Activated T-cell treated with anti-CD3 and anti-CD28 coated beads, Interleukin-2, amount 50 U/mL, for 4 hours (primary cell): ENCODE measurements around the gene PF4V1. TPM values are rescaled to one million over a fixed set of nuclear protein-coding genes. Genes with fewer than 3 reads are reported as not detected.

Source experiments
- ATAC-seq, 2 donors: fragments of 200-7000 bp; cut with Tn5 transposase; one replicate each; pipeline ENCODE4 v1.10.0; 2021
- DNase-seq: peaks from one replicate; pipeline ENCODE4 v3.0.0-alpha.2; 2020
- H3K27me3 Mint-ChIP-seq: one replicate; pipeline ENCODE4 v1.8.0; 2021; ENCODE audit warnings: low read depth, mixed read lengths
- H3K36me3 Mint-ChIP-seq: one replicate; pipeline ENCODE4 v1.8.0; 2022; ENCODE audit warnings: mixed read lengths; ENCODE audit not compliant: insufficient read depth
- H3K4me1 Mint-ChIP-seq: one replicate; pipeline ENCODE4 v1.8.0; 2021; ENCODE audit warnings: low read depth, mixed read lengths
- H3K4me3 Mint-ChIP-seq: one replicate; pipeline ENCODE4 v1.8.0; 2021; ENCODE audit warnings: mild to moderate bottlenecking, moderate library complexity, mixed read lengths
- H3K9me3 Mint-ChIP-seq: one replicate; pipeline ENCODE4 v1.8.0; 2021; ENCODE audit warnings: mixed read lengths
- total RNA-seq, 3 donors: library from RNA; stranded (reverse); gene quantifications; one replicate each; pipeline ENCODE4 v1.2.1, GENCODE V29; 2021

The PF4V1 gene
- total RNA-seq, 3 donors from 2014 or later, result not detected

DNA sequence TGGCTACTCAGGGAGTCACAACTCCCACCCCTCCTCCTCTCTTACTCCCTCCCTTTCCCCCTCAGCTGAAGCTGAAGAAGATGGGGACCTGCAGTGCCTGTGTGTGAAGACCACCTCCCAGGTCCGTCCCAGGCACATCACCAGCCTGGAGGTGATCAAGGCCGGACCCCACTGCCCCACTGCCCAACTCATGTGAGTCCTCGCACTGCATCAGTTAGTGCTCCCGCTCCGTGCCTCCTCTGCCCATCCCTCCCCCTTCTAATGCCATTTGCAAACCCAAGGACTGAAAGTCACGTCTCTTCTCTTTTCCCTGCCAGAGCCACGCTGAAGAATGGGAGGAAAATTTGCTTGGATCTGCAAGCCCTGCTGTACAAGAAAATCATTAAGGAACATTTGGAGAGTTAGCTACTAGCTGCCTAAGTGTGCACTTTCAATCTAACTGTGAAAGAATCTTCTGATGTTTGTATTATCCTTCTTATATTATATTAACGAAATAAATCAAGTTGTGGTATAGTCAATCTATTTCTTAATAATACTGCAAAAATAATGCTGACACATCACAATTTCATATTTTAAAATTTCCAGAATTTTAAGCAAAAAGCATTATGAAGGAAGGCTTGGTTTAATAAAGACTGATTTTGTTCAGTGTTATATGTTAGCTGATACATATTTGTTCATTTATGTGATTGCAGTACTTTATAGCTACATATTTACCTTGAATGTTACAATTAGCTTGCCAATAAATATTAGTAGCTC lies 800 bp downstream of the PF4V1 start:
- Mint-ChIP-seq H3K9me3 (no peaks in the 10 kb centered on the region), H3K36me3 (no peaks in the 10 kb centered on the region), H3K4me1 (no peaks in the 10 kb centered on the region), H3K27me3 (no peaks in the 10 kb centered on the region), H3K4me3 (no peak overlapping the region)
- ATAC-seq (no peak), DNase-seq (no peak)

DNA sequence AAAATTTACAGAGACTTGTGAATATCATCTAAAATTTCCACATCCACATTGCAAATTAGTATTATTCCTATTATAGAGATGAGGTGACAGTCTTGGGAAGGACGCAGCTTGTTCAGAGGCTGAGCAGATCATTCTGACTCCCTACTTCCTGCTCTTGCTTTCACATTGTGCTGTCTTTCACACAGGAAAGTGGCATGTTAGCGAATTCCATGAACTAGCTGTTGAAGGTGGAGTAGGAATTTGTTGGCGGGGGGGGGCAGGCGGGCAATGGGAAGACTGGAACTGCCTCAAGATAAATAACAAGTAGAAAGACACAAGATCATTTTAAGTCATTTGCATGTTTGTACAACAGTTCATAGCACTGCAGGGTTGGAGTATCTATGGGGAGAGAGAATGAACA lies 2.3 kb downstream of the PF4V1 start:
- Mint-ChIP-seq H3K36me3 (no peaks in the 10 kb centered on the region), H3K9me3 (no peaks in the 10 kb centered on the region), H3K27me3 (no peaks in the 10 kb centered on the region), H3K4me1 (no peaks in the 10 kb centered on the region), H3K4me3 (no peak overlapping the region)
- no peak for DNase-seq
- ATAC-seq, result no peak

DNA sequence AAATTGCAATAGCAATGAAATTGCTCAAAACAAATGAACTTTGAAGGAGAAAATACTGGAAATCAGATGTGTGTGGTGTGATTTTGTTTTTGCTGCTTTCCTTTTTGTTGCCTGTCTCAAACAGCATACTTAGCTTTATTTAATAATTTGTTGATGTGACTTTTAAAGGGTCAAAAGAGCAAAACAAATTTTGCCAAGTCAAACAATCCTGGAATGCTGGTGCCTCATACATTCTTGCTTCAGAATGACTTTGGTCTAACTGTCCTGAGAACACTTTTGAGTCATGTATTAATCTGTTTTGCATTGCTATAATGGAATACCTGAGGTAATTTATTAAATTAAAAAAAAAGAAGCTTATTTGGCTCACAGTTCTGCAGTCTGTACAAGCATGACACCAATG lies 3.4 kb downstream of the PF4V1 start:
- no peaks in the 10 kb centered on the region for H3K27me3 Mint-ChIP-seq

DNA sequence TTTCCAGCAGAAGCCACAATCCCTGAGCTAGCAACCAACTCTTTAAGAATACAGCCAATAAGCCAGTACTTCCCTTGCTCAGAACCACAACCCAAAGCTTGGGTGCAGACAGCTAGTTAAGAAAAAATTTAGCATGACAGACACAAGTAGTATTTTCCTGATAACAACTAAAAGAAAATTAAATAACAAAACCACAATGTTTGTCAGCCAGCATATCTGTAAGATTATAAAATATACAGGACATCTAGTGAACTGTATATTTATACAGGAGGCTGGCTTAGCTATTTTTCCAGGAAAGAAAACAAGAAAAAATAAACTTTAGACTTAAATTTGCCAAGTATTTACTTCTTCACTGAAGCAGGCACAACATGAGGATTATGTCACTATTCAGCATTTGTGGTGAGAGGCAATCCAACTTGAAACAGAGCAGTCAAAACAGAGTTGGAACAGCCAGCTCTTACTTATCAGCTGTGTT lies 6.6 kb downstream of the PF4V1 start:
- H3K36me3 Mint-ChIP-seq, result no peaks in the 10 kb centered on the region

More for the DNA sequence above, 3.4 kb downstream of the PF4V1 start:
- Mint-ChIP-seq H3K4me1 (no peaks in the 10 kb centered on the region), H3K36me3 (no peaks in the 10 kb centered on the region), H3K9me3 (no peaks in the 10 kb centered on the region), H3K4me3 (no peak overlapping the region)
- ATAC-seq (no peak), DNase-seq (no peak)

DNA sequence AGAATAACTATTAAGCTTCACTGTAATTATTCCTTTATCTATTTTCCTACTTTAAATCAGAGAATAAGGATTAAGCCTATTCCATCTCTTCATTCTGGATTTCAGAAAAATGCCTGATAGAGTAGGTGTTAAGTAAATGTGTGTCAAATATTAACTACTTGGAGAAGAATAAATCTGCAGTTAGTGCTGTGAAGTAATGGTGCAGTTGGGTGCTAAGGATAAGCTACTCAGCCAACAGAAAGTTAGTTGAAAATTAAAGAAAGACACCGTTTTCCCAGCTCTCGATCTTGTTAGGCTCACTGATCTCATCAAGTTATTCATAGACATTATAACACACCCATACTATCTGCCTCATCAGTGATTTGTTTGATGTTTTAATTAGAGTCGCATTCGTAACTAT lies 7.1 kb downstream of the PF4V1 start:
- DNase-seq (no peak), ATAC-seq (no peak)
- Mint-ChIP-seq H3K4me1 (no peaks in the 10 kb centered on the region), H3K27me3 (peaks cover 5% of the 10 kb centered on the region), H3K9me3 (no peaks in the 10 kb centered on the region), H3K36me3 (no peaks in the 10 kb centered on the region), H3K4me3 (no peak overlapping the region)

More for the DNA sequence above, 6.6 kb downstream of the PF4V1 start:
- DNase-seq, result no peak
- H3K27me3 Mint-ChIP-seq, result peaks cover 5% of the 10 kb centered on the region
- no peak for ATAC-seq
- H3K9me3 Mint-ChIP-seq, result no peaks in the 10 kb centered on the region
- H3K4me1 Mint-ChIP-seq, result no peaks in the 10 kb centered on the region
- H3K4me3 Mint-ChIP-seq, result no peak overlapping the region

DNA sequence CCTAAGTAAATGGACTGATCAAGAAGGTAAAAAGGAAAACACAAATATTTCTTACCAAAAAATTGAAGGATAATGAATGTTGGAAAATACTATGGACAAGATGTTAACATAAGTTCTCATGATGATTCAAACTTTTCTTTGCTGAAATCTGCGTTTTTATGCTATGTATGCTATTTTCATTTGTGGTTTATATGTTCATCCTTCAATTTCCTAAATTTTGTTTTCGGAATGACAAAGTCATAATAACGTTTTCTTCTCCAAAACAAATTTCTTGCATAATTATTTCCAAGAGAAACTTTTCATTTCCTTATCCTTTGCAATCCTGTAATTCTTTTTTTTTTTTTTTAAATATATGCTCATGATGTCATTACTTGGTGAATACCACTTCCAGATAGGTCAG lies 7.8 kb downstream of the PF4V1 start:
- no peaks in the 10 kb centered on the region for H3K9me3 Mint-ChIP-seq
- ATAC-seq (no peak), DNase-seq (no peak)
- peaks cover 5% of the 10 kb centered on the region for H3K27me3 Mint-ChIP-seq
- H3K4me3 Mint-ChIP-seq, result no peak overlapping the region
- no peaks in the 10 kb centered on the region for H3K4me1 Mint-ChIP-seq
- H3K36me3 Mint-ChIP-seq, result no peaks in the 10 kb centered on the region

DNA sequence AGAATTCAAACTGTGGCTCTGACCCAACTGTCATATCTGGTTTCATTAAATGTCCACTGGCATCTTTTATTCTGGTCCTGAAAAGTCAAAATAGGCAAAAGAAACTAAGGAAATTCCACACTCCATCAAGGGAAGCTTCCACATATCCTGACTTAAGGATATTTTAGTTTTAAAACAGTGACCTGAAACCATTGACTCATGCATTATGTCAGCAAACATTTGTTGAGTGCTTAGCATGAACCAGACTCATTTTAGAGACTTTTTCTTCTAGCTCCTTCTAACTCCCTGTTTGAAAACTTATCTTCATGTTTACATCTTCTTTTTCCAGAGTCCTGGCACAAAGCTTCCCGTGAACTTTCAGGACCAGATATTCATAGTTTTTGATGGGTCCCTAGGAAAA lies 9.2 kb downstream of the PF4V1 start:
- Mint-ChIP-seq H3K27me3 (peaks cover 5% of the 10 kb centered on the region), H3K4me3 (no peak overlapping the region), H3K36me3 (no peaks in the 10 kb centered on the region), H3K4me1 (no peaks in the 10 kb centered on the region), H3K9me3 (no peaks in the 10 kb centered on the region)
- ATAC-seq, result no peak
- no peak for DNase-seq

DNA sequence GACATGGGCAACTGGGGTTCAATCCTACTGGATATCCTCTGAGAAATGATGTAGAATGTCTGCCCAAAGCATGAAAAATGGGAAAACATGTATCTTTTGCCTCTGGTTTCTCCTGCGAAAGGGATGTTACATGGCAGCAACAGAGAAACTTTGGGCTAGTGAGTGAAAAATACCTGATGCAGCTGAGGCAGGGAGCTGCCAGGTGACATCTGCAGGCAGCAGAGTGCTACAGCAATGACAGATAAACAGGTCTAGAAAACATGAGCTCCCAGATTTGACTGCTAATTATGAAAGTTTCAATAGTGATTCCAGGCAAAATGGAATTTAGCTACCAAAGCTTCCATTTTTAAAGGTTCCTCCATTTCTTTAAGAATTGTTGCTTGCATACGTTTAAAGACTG lies 11.3 kb downstream of the PF4V1 start:
- H3K4me1 Mint-ChIP-seq, result no peaks in the 10 kb centered on the region
- H3K27me3 Mint-ChIP-seq, result peaks cover 17% of the 10 kb centered on the region

DNA sequence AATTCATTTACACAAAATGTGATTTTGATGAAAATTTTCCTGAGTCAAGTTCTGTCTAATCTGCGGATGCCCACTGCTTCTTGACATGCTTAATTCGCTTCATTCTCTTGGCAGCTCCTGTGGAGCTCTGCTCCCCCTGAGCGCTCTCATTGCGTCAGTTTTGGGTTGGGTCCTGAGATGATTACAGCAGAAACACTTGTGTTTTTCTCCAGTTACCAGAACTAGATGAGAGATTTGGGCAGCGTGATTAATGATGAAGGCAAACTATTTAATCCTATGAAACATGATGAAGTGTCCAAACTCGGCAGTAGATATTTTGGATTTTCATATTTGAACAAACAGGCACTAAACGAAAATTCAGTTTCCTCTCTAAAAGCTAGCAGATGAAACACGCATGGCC lies 11.9 kb downstream of the PF4V1 start:
- H3K4me1 Mint-ChIP-seq, result no peaks in the 10 kb centered on the region
- DNase-seq, result no peak
- H3K27me3 Mint-ChIP-seq, result peaks cover 23% of the 10 kb centered on the region
- no peak overlapping the region for H3K4me3 Mint-ChIP-seq
- no peaks in the 10 kb centered on the region for H3K36me3 Mint-ChIP-seq
- no peaks in the 10 kb centered on the region for H3K9me3 Mint-ChIP-seq
- no peak for ATAC-seq

More for the DNA sequence above, 11.3 kb downstream of the PF4V1 start:
- Mint-ChIP-seq H3K36me3 (no peaks in the 10 kb centered on the region), H3K9me3 (no peaks in the 10 kb centered on the region), H3K4me3 (no peak overlapping the region)
- DNase-seq (no peak), ATAC-seq (no peak)

DNA sequence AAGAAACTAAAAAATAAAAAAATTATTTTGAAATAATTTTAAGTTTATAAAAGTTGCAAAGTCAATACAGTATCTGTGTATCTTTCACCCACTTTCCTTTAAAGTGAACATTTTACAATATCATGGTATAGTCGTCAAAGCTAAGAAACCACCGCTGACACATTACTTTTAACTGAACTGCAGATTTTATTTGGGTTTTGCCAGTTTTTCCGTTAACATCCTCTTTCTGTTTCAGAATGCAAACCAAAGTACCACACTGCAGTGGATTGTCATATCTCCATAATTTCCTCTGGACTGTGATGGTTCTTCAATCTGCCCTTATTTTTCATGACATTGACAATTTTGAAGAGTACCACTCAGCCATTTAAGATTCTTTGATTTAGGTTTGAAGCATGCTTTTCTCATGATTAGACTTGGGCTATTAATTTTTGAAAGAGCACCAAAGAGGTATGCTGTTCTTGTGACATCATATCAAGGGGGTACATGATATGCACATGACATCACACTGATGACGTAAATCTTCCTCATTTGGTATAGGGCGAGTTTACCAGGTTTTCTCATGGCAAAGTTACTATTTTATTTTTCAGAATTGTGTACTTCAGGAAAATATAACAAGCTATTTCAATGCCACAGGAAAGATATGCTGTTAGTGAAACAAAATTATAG lies 12.5 kb downstream of the PF4V1 start:
- no peaks in the 10 kb centered on the region for H3K9me3 Mint-ChIP-seq
- H3K4me1 Mint-ChIP-seq, result no peaks in the 10 kb centered on the region
- DNase-seq (no peak), ATAC-seq (no peak)
- H3K27me3 Mint-ChIP-seq, result peaks cover 26% of the 10 kb centered on the region
- no peak overlapping the region for H3K4me3 Mint-ChIP-seq
- H3K36me3 Mint-ChIP-seq, result no peaks in the 10 kb centered on the region

DNA sequence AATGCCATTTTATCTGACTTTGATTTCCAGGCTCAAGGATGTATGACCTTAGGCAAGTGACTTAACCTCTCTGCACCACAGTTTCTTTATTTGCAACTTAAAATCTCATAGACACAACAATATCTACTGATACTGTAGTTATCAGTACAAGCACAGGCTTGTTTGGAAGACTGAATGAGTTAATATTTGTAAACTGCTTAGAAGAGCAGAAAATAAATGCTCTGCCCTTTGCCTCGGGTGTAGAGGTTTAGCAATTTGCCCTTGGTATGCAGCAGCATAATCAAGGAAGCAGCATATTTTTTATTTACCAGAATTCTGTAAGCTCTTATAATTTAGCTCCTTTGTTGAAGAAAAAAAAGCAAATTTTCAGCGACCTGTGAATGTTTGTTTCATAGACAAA lies 13.2 kb downstream of the PF4V1 start:
- DNase-seq, result no peak
- H3K27me3 Mint-ChIP-seq, result peaks cover 26% of the 10 kb centered on the region
- ATAC-seq, result no peak
- H3K4me1 Mint-ChIP-seq, result no peaks in the 10 kb centered on the region
- no peaks in the 10 kb centered on the region for H3K36me3 Mint-ChIP-seq
- no peaks in the 10 kb centered on the region for H3K9me3 Mint-ChIP-seq
- no peak overlapping the region for H3K4me3 Mint-ChIP-seq

DNA sequence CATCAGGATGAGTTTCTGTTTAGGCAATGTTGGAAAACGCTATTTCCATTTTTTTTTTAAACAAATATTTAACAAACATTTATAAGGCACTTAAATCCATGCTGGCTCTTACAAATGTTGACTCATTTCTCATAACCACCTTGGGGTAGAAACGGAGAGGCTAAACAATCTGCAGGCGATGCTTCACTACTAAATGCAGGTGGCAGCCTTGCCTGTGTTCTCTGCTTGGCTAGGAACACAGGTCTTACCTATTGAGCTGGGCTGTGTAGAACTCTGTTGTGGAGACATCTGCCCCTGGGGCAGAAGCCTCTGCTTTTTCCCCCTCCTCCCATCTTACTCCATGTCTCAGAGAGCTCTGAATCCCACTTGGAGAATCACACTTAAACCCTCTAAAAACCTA lies 14.7 kb downstream of the PF4V1 start:
- ATAC-seq, result no peak
- no peaks in the 10 kb centered on the region for H3K9me3 Mint-ChIP-seq

DNA sequence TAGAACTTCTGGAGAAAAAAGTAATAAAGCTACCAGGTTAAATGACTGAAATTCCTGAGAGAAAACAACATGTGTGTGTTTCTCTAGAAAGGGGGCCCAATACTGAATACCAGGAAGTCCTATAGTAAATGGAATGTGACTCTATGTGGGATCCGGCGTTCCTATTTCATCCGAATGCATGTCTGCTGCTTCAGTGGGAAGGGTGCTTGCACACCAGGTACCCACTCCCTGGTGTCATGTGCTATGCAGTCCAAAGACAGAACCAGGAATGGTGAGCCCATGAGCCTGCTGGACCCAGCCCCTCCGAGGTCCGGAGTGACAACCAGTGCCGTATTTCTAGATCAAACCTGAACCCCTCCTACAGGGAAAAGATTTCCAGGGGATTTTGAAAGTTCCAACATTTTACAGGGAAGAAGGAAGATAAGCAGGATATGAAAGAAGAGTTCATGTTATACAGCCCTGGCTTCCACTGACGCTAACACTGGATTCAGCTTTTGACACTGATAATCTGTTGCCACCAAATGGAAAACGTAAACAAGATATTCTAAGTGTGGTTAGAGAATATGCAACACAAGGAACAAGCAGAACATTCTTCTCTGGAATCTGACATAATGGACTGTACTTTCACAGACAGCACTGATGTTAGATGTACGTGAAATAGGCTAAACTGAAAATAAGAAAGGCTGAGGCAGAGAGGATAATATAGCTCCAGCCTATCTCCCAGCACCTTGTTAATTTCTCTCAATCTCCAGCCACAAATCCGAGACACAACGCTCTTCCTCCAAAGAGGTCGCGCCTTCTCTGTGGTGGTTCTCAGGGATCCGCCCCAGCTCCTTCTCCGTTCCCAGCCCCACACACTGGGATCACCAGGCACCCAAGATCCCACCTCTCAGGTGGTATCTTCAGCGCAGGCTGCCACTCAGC lies 15.4 kb downstream of the PF4V1 start:
- Mint-ChIP-seq H3K4me1 (no peaks in the 10 kb centered on the region), H3K36me3 (no peaks in the 10 kb centered on the region), H3K4me3 (no peak overlapping the region), H3K27me3 (peaks cover 21% of the 10 kb centered on the region), H3K9me3 (no peaks in the 10 kb centered on the region)
- ATAC-seq (no peak), DNase-seq (no peak)

More for the DNA sequence above, 14.7 kb downstream of the PF4V1 start:
- H3K27me3 Mint-ChIP-seq, result peaks cover 21% of the 10 kb centered on the region
- no peaks in the 10 kb centered on the region for H3K36me3 Mint-ChIP-seq
- no peak for DNase-seq
- no peaks in the 10 kb centered on the region for H3K4me1 Mint-ChIP-seq
- no peak overlapping the region for H3K4me3 Mint-ChIP-seq
